AG10803 (cell line): Measurements from ENCODE around the gene MED16.
A peak's percentile ranks its signal among the peaks of the same experiment; 100 is the strongest.

ENCODE experiments used
- DNase-seq: peaks from one replicate; pipeline ENCODE4 v3.0.0; 2010; ENCODE audit warnings: low read depth
- H3K4me3 ChIP-seq: 2 replicates; pipeline ENCODE4 v1.5.1; 2011; ENCODE audit warnings: mild to moderate bottlenecking, low read length, control low read depth
- CTCF ChIP-seq: conservative IDR thresholded peaks from 2 replicates; pipeline ENCODE4 v1.5.1; 2011; ENCODE audit warnings: mild to moderate bottlenecking, low read length, control low read depth, inconsistent platforms

Gene MED16

DNA sequence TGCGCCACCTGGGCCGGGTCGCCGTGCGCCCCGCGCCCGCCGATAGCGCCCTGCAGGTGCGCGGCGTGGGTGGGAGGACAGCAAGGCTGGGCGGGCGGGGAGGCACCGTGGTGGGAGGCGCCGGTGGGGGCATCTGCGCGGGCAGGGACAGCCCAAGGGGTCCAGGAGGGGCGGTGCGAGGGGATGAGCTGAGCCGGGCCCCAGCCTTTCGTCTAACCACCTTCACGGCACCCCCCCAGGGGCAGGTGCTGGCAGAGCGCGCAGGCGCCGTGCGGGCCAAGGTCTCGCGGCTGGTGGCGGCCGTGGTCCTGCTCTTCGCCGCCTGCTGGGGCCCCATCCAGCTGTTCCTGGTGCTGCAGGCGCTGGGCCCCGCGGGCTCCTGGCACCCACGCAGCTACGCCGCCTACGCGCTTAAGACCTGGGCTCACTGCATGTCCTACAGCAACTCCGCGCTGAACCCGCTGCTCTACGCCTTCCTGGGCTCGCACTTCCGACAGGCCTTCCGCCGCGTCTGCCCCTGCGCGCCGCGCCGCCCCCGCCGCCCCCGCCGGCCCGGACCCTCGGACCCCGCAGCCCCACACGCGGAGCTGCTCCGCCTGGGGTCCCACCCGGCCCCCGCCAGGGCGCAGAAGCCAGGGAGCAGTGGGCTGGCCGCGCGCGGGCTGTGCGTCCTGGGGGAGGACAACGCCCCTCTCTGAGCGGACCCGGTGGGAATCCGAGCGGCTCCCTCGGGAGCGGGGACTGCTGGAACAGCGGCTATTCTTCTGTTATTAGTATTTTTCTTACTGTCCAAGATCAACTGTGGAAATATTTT, 27.3 kb upstream of the MED16 start:
- TF ChIP-seq CTCF = no peak
- no peak overlapping the region for H3K4me3 ChIP-seq
- no peak for DNase-seq

- no peak for DNase-seq
- TF ChIP-seq CTCF = no peak
- H3K4me3 ChIP-seq = no peak overlapping the region
Observed at GRCh38 chr19:919199-920050, 26.4 kb upstream of the MED16 start.

DNA sequence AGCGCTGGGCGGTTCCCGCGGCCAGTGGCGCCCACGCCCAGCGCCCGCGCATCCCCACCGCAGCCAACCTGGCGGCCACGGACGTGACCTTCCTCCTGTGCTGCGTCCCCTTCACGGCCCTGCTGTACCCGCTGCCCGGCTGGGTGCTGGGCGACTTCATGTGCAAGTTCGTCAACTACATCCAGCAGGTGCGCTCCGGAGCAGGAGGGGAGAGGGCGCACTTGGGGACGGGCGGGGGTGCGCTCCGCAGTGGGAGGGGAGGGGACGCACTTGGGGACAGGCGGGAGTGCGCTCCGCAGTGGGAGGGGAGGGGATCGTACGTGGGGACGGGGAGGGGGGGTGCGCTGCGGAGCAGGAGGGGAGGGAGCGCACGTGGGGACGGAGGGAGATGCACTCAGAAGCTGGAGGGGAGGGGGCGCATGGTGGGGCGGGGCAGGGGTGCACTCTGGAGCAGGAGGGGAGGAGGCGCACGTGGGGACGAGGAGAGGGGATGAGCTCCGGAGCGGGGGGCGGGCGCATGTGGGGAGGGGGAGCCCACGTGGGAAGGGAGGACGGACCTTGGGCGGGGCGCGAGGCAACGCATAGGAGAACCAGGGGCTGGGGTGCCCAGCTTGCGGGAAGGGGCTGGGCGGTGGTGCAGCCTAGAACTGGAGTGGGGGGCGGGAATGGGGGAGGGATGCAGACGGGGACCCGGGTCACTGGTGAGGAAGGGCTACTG, 25.7 kb upstream of the MED16 start:
- TF ChIP-seq CTCF = no peak
- no peak overlapping the region for H3K4me3 ChIP-seq

GRCh38 chr19:918152-918437, 25.1 kb upstream of the MED16 start:
- DNase-seq = no peak
- H3K4me3 ChIP-seq = no peak overlapping the region
- no peak for TF ChIP-seq CTCF

More for the DNA sequence above, 25.7 kb upstream of the MED16 start:
- no peak for DNase-seq

DNA sequence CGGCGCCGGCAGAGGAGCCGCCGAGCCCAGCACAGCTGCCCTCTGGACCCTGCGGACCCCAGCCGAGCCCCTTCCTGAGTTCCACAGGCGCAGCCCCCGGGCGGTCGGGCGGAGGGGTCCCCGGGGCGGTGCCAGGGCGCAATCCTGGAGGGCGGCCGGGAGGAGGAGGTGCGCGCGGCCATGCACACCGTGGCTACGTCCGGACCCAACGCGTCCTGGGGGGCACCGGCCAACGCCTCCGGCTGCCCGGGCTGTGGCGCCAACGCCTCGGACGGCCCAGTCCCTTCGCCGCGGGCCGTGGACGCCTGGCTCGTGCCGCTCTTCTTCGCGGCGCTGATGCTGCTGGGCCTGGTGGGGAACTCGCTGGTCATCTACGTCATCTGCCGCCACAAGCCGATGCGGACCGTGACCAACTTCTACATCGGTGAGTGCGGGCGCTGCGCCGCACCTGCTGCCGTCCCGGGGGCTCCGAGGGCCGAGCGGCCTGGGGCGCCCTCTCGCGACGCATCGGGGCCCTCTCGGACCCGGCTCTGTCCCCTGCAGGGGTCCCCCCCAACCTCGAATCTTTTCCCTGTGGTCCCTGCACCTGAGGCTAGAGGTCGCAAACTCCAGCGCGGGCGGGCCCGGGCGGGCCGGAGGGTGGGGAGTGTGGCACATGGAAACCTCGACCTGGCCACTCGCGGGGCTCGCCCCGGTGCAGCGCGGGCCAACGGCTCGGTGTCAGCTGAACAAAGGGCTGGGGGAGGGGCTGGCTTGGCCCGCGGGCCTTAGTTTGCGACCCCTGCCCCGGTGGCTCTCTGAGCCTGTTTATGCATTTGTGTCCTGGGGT, 24.6 kb upstream of the MED16 start, which contains the start of gene KISS1R:
KISS1R (plus strand) TSS at position 11 of the 829 bp plus-strand sequence; CDS start at position 181, 170 bp downstream.
- DNase-seq = no peak
- no peak within 1 kb of the TSS for H3K4me3 ChIP-seq
- TF ChIP-seq CTCF = peak; percentile 22; the same call in 1 of the 2 replicates

DNA sequence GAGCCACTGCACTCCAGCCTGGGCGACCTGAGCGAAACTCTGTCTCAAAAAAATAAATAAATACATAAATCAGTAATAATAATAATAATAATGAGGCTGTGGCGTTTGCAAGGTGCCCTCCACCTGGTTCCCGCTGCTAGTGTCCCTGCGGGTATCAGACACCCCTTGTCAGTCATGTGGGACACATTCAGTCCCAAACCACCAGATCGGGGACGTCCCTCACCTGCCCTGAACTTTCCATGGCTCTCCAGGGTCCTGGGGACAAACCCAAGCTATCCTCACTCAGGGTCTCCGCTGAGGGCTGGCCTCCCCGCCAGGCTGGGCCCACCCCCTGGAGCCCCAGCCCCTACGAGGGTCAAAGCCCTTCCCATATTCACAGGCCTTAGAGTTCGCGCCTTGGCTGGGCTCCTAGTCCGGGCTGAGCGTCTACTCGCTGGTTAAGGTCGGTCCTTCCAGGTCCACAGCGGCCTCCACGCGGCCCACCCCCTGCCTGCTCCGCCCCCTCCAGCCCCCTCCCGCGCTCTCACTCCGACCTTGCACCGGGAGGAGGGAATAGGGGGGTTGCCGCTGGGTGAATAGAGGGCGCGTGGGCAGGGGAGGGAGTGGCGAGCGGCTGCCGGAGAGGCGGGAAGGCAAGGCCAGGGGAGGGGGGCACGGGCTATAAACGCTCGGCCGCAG, 23.8 kb upstream of the MED16 start:
- no peak for TF ChIP-seq CTCF
- no peak for DNase-seq
- no peak overlapping the region for H3K4me3 ChIP-seq
